Thyroid gland (tissue), 4 donors: ENCODE measurements around the gene ZNF750. TPM values are rescaled to one million over a fixed set of nuclear protein-coding genes. Genes with fewer than 3 reads are reported as not detected.

Experiments used
- DNase-seq, 2 donors: peaks; one replicate each; pipeline ENCODE4 v3.0.0-alpha.2; 2019
- H3K27ac ChIP-seq, 3 donors: fragments of 200-600 bp; sonication (generic); 1 replicate in 2 of 3; 2 replicates in 1 of 3; pipeline ENCODE4 v1.5.1; 2016 to 2019; ENCODE audit warnings: mild to moderate bottlenecking in 1 of 3, moderate library complexity in 1 of 3
- H3K27me3 ChIP-seq: fragments of 200-600 bp; sonication (generic); one replicate; pipeline ENCODE4 v1.5.1; 2019
- H3K36me3 ChIP-seq, 2 donors: fragments of 200-600 bp; sonication (generic); one replicate each; pipeline ENCODE4 v1.5.1; 2016 to 2019
- H3K4me1 ChIP-seq, 2 donors: fragments of 200-600 bp; sonication (generic); one replicate each; pipeline ENCODE4 v1.5.1; 2017 to 2019
- H3K4me3 ChIP-seq, 3 donors: fragments of 200-600 bp; sonication (generic); replicated peaks in 1 of 3; 1 replicate in 2 of 3; 2 replicates in 1 of 3; pipeline ENCODE4 v1.5.1; 2016; ENCODE audit warnings: mild to moderate bottlenecking in 1 of 3
- H3K9me3 ChIP-seq: fragments of 200-600 bp; sonication (generic); one replicate; pipeline ENCODE4 v1.5.1; 2017
- POLR2A ChIP-seq, 2 donors: fragments of 450-650 bp; IDR thresholded peaks; one replicate each; pipeline ENCODE4 v1.6.1; 2017; ENCODE audit warnings: antibody characterized with exemption in 2 of 2, mild to moderate bottlenecking in 2 of 2, moderate library complexity in 1 of 2
- WGBS, 2 donors: methylation state at CpG; one replicate each; pipeline ENCODE4 v1.1.5; 2017; 5-methylcytosine and 5-hydroxymethylcytosine counted together
- intact Hi-C: fragments of 100-400 bp; cut with DNase I; formaldehyde crosslinking; loops from one replicate; pipeline ENCODE4 v1.15.1; 2023
- total RNA-seq, 4 donors: library from RNA; depleted of rRNA; stranded (reverse); fragments of >200 nt; gene quantifications; one replicate each; pipeline ENCODE4 v1.2.3, GENCODE V29; 2016
- TF ChIP-seq, protein P1 (sequence below), 6 experiments: fragments of 200-600 bp in 3 of 6; fragments of 450-650 bp in 3 of 6; sonication (generic) in 3 of 6; IDR thresholded peaks; one replicate each; pipeline ENCODE4 v1.5.1; 2016 to 2019; ENCODE audit warnings: antibody characterized with exemption in 6 of 6, mild to moderate bottlenecking in 2 of 6, inconsistent platforms in 1 of 6, moderate library complexity in 1 of 6

Gene ZNF750
- total RNA-seq, 4 donors from 2014 or later = 3.0 to 6.0 (median 4.5) TPM

DNA sequence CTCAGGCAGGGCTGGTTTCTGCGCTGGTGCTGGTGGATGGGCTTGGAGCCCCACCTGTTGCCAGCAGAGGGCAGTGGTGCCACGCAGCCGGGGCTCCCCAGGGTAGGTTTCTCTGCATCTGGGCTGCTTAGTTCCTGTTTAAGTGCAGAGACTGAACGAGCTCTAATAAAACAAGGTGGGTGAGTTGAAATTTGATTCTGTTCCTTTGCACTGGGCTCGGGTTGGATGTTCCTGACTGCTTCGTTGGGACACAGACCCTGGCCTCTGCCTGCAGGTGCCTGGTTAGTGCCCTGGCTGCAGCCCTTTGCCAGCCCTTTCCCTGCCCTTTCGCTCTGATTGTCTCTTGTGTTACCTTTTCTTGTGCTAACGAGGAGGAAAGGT, 57.9 kb downstream of the ZNF750 start:
- peaks cover 0 to 3% of the 10 kb centered on the region in 2 donors for H3K36me3 ChIP-seq
- H3K27me3 ChIP-seq = no peaks in the 10 kb centered on the region
- intact Hi-C loops = loop anchor here (5.0 kb wide), 1 partner anchor 135 kb away; no protein-coding TSS in a partner anchor
- H3K4me1 ChIP-seq = peaks cover 5 to 8% of the 10 kb centered on the region in 2 donors
- no peaks in the 10 kb centered on the region for H3K9me3 ChIP-seq
- H3K4me3 ChIP-seq = no peak overlapping the region
- peak overlapping the region in 2 of 3 donors; percentile 43 to 56 for H3K27ac ChIP-seq
- no peak for TF ChIP-seq POLR2A (IDR thresholded peaks at IDR 0.05)
- TF ChIP-seq, protein P1, sequence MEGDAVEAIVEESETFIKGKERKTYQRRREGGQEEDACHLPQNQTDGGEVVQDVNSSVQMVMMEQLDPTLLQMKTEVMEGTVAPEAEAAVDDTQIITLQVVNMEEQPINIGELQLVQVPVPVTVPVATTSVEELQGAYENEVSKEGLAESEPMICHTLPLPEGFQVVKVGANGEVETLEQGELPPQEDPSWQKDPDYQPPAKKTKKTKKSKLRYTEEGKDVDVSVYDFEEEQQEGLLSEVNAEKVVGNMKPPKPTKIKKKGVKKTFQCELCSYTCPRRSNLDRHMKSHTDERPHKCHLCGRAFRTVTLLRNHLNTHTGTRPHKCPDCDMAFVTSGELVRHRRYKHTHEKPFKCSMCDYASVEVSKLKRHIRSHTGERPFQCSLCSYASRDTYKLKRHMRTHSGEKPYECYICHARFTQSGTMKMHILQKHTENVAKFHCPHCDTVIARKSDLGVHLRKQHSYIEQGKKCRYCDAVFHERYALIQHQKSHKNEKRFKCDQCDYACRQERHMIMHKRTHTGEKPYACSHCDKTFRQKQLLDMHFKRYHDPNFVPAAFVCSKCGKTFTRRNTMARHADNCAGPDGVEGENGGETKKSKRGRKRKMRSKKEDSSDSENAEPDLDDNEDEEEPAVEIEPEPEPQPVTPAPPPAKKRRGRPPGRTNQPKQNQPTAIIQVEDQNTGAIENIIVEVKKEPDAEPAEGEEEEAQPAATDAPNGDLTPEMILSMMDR (IDR thresholded peaks at IDR 0.05) = peak; percentile 95 to 99 (median 98)
- WGBS, 2 donors = 16 to 23% methylated on average over 7 to 8 of the region's 8 CpGs
- DNase-seq = peak; percentile 86 to 89

DNA sequence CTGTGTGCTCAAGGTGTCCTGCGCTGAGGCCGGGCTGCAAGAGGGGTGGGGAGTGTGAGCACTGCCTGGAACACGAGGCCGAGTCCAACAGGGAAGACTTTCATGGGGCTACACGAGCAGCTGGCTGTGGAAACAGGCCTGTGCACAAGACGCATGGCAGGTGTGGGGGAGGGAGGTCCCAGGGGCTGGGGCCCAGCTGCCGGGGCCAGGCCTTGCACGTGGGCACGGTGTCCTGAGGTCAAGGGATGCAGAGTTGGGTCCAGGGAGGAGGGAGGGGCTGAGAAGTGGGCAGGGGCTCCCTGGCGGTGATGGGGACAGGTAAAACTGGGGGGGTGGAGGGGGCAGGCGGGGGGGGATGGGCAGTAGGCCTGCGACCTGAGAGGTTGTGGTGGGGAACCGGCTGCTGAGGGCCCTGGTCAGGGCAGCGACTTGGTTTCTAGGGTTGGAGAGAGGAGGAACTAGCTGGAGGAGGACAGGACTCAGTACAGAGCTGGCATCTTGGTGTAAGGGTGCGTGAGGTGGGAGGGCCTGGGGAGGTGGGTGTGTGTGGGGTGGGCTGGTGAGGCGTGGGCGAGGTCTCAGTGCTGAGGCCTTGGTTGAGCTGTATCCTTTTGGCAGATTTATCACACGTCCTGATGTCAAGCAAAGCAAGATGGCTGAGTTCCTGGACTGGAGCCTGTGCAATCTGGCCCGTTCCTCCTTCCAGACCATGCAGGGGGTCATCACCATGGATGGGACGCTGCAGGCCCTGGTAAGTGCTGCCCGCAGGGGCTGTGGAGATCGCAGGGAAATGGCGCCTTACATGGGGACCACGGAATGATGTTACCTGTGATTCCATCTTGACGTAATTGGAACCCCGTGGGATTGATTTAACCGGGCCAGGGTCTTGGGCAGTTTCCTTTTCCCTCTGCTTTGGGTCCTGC, 58.6 kb downstream of the ZNF750 start:
- Histone ChIP-seq H3K27me3 (no peaks in the 10 kb centered on the region), H3K4me3 (no peak overlapping the region), H3K27ac (peak overlapping the region in 1 of 3 donors; percentile 43), H3K4me1 (peaks cover 5 to 8% of the 10 kb centered on the region in 2 donors), H3K9me3 (no peaks in the 10 kb centered on the region), H3K36me3 (peaks cover 0 to 3% of the 10 kb centered on the region in 2 donors)
- TF ChIP-seq POLR2A (IDR thresholded peaks at IDR 0.05) = no peak
- TF ChIP-seq, protein P1 (IDR thresholded peaks at IDR 0.05) = no peak
- DNase-seq = no peak
- intact Hi-C loops = loop anchor here (5.0 kb wide), 1 partner anchor 136 kb away; no protein-coding TSS in a partner anchor
- 79 to 80% methylated on average over 19 to 25 of the region's 27 CpGs for WGBS, 2 donors

DNA sequence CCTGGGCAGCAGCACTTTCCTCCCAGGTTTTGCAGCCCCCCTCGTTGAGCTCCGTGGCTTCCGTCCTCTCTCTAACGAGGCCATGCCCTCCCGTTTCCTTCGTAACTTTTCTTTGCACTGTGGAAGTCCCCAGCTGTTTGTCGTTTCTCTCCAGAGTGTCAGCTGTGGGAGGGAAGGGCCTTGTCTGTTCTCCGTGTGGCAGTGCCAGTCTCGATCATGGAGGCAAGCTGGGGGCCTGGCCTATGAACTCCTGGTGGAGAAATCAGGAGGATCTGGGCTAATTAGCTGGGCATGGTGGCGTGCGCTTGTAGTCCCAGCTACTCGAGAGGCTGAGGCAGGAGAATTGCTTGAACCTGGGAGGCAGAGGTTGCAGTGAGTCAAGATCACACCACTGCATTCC, 59.6 kb downstream of the ZNF750 start:
- Histone ChIP-seq H3K36me3 (peaks cover 0 to 3% of the 10 kb centered on the region in 2 donors), H3K9me3 (no peaks in the 10 kb centered on the region), H3K4me3 (no peak overlapping the region), H3K4me1 (peaks cover 5 to 11% of the 10 kb centered on the region in 2 donors), H3K27ac (no peak overlapping the region), H3K27me3 (no peaks in the 10 kb centered on the region)
- intact Hi-C loops = loop anchor here (5.0 kb wide), 1 partner anchor 137 kb away; no protein-coding TSS in a partner anchor
- no peak for DNase-seq
- no peak for TF ChIP-seq POLR2A (IDR thresholded peaks at IDR 0.05)
- TF ChIP-seq, protein P1 (IDR thresholded peaks at IDR 0.05) = no peak
- WGBS, 2 donors = 86 to 89% methylated on average over 12 of the region's 12 CpGs

DNA sequence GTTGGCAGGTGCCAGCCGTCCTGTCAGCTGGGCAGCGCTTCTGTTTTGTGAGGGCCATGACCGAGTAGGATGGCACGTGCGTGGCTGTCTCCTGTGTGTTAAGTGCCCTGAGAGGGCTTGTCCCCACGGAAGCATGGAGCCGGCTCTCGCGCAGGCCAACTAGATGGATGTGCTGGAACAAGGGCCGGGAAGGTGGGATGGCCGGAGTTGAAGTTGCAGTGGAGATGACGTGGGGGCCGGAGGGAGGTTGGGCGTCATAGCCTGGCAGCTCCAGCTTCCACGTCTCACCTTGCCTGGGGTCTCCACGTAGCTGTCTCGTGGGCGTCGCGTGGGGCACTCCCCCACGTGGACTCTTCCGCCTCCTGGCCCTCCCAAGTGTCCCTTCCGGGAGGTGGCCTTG, 60.3 kb downstream of the ZNF750 start:
- H3K27me3 ChIP-seq = no peaks in the 10 kb centered on the region
- WGBS, 2 donors = 90 to 96% methylated on average over 10 to 23 of the region's 23 CpGs
- no peaks in the 10 kb centered on the region for H3K9me3 ChIP-seq
- intact Hi-C loops = loop anchor here (10.0 kb wide), 1 partner anchor 425 kb away; the partner anchor contains the start of gene TEX19
- no peak overlapping the region for H3K27ac ChIP-seq
- TF ChIP-seq, protein P1 (IDR thresholded peaks at IDR 0.05) = no peak
- no peak for TF ChIP-seq POLR2A (IDR thresholded peaks at IDR 0.05)
- no peak for DNase-seq
- peaks cover 0 to 3% of the 10 kb centered on the region in 2 donors for H3K36me3 ChIP-seq
- H3K4me3 ChIP-seq = no peak overlapping the region
- H3K4me1 ChIP-seq = peaks cover 10 to 16% of the 10 kb centered on the region in 2 donors

Other genes starting within 250 kb of the ZNF750 start
- 10 to 100 TPM; 79.3 to 95.9 (median 84.2) TPM for gene WDR45B, start 191.6 kb downstream of the ZNF750 start, total RNA-seq
- 10 to 100 TPM in 2 of 4 donors, 1 to 10 TPM in 2; 6.2 to 19.3 (median 11.3) TPM for gene RAB40B, start 141.3 kb downstream of the ZNF750 start, total RNA-seq
- 100 to 1,000 TPM in 1 of 4 donors, 10 to 100 TPM in 2, 1 to 10 TPM in 1; 9.3 to 122 (median 16.2) TPM for gene FN3KRP, start 123.3 kb downstream of the ZNF750 start, total RNA-seq
- gene FN3K, start 104.4 kb downstream of the ZNF750 start, total RNA-seq = 10 to 100 TPM in 3 of 4 donors, 1 to 10 TPM in 1; 7.2 to 13.3 (median 12.0) TPM
- 10 to 100 TPM; 72.6 to 85.9 (median 79.6) TPM for gene TBCD, start 88.0 kb downstream of the ZNF750 start, total RNA-seq
- gene METRNL, start 239.6 kb upstream of the ZNF750 start, total RNA-seq = 10 to 100 TPM; 57.5 to 89.7 (median 73.3) TPM